Stimulated activated CD8-positive, alpha-beta memory T cell treated with anti-CD3 and anti-CD28 coated beads, Interleukin-15, amount 100 ng/mL, for 48 hours (primary cell): ENCODE measurements around the gene MALAT1.
"Not testable (repeated sequence)": the region's sequence is repeated elsewhere in the genome, so short reads cannot be mapped to it uniquely, and the experiment has no call there.

ENCODE experiments used
- DNase-seq, 2 donors: peaks; one replicate each; pipeline ENCODE4 v3.0.0-alpha.2; 2020; ENCODE audit warnings: low read depth in 2 of 2

The MALAT1 gene

GRCh38 chr11:65498977-65499712 lies at the start of gene MALAT1:
Gene MALAT1 (plus strand): TSS chr11:65499045.
- peak; percentile 79 to 82 for DNase-seq

DNA sequence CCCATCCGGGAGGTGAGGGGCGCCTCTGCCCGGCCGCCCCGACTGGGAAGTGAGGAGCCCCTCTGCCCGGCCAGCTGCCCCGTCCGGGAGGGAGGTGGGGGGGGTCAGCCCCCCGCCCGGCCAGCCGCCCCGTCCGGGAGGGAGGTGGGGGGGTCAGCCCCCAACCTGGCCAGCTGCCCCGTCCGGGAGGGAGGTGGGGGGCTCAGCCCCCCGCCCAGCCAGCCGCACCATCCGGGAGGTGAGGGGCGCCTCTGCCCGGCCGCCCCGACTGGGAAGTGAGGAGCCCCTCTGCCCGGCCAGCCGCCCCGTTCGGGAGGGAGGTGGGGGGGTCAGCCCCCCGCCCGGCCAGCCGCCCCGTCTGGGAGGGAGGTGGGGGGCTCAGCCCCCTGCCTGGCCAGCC lies 47.5 kb upstream of the MALAT1 start:
- DNase-seq: not testable (repeated sequence)

- DNase-seq: not testable (repeated sequence)
These were observed 46.6 kb upstream of the MALAT1 start for GRCh38 chr11:65452259-65452658.

DNA sequence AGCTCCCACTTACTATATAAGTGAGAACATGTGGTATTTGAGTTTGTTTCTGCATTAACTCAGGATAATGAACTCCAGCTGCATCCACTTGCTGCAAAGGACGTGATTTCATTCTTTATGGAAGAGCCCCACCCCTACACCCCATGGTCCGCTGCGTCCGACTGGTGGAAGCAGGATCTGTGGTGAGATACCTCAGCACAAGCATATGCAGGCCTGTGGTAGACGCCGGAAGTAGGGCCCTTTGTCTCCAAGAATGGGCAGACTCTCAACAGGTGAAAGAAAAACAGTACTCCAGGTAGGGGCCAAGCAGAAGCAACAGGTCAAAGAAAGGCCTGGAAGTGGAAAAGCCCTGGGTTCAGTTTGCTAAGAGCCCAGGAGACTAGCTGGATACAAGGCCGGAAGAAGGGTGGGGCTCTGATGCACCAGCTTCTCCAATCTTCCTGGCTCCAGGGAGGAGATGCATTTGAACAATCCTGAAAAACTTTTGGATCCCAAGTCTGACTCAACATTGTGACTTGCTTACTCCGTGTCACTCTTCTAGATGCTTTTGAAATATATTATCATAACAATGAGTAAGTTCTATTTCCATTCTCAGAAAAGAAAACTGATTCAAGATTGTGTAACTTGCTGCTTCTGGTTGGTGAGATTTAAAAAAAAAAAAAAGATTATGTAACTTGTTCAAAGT lies 45.9 kb upstream of the MALAT1 start:
- DNase-seq: no peak

DNA sequence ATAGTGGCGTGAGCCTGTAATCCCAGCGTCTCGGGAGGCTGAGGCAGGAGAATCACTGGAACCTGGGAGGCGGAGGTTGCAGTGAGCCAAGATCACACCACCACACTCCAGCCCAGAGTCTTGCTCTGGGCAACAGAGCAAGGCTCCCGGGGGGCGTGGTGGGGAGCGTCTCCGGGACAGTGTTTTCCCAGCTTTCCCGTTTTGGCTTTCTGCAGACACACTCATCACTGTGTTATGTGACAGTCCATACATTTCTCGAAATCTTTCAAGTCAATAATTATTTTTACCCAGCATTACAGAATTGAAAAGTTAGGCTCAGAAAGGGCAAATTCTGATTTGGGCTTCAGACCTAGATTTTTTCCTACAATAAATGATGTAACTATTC lies 44.5 kb upstream of the MALAT1 start:
- DNase-seq: no peak

- DNase-seq: peak; percentile 81 to 84
These were observed 44.0 kb upstream of the MALAT1 start for GRCh38 chr11:65454696-65455456.

- no peak for DNase-seq
These were observed 42.4 kb upstream of the MALAT1 start for GRCh38 chr11:65456418-65456817.

- no peak for DNase-seq
These were observed 39.3 kb upstream of the MALAT1 start for GRCh38 chr11:65459552-65459951.

GRCh38 chr11:65465471-65465870 lies 33.4 kb upstream of the MALAT1 start:
- DNase-seq: not testable (repeated sequence)

GRCh38 chr11:65467306-65467705 lies 31.5 kb upstream of the MALAT1 start:
- not testable (repeated sequence) for DNase-seq

DNA sequence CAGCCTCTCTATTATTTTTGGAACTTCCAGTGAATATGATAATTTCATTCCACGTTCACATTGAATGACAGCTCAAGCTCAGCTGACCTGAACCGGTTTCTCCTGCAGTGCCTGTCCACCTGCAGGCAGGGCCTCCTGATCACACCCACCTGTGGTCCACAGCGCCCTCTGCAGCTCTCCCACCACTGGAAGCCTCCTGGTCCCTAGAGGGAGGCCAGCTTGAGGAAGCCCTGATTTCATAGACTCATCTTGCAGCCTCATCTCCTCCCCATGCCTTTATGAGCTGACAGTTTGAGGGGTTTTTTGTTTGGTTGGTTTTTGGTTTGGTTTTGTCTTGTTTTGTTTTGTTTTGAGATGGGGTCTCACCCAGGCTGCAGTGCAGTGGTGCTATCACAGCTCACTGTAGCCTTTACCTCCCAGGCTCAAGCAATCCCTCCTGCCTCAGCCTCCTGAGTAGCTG lies 29.9 kb upstream of the MALAT1 start:
- DNase-seq: no peak

DNA sequence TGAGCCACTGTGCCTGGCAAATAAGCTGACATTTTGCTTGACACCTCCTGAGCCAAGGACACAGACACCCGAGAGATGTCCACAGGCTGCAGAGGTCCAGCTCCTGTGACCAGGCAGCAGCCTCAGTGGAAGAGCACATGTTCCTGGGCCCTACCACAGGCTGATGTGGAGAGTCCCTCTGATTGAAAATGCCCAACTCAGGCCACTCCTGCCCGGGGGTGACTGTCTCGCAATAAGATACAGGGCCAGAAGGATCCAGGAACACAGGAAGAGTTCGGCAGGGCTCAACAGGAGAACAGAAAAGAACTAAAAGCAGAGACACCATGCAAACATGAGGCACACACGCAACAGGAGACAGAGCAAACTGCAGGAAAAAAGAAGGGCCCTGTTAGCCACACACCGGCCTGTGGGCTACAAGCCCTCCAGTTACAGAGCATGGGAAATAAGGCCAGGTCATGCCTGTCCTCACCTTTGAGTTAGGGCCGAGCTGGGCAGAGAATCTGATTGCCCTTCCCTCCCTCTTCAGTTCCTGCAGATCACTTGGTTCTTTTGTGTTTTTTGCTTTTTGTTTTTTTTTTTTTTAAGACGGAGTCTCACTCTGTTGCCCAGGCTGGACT lies 28.3 kb upstream of the MALAT1 start:
- DNase-seq: no peak

DNA sequence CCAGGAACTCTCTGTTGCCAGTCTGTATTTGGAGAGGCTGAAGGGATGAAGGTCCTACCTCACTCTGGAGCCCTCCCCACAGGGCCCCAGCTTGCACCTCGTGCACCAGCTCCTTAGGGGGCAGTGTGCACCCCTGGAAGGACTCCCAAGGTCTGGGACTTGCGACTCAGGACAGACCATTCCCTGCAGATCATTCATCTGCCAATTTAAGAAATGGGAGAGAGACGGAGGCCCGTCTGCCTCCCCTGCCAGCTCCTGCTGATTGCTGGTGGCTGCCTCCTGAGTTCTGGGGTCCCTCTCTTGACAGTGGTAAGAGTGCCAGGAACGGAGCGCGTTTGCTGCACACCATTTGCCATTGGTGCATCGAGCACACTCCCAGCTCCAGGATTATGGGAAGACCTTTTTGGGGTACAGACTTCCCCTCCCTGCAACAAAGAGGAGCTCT lies 27.4 kb upstream of the MALAT1 start:
- DNase-seq: no peak

GRCh38 chr11:65472588-65473277 lies 26.1 kb upstream of the MALAT1 start:
- DNase-seq: not testable (repeated sequence)

DNA sequence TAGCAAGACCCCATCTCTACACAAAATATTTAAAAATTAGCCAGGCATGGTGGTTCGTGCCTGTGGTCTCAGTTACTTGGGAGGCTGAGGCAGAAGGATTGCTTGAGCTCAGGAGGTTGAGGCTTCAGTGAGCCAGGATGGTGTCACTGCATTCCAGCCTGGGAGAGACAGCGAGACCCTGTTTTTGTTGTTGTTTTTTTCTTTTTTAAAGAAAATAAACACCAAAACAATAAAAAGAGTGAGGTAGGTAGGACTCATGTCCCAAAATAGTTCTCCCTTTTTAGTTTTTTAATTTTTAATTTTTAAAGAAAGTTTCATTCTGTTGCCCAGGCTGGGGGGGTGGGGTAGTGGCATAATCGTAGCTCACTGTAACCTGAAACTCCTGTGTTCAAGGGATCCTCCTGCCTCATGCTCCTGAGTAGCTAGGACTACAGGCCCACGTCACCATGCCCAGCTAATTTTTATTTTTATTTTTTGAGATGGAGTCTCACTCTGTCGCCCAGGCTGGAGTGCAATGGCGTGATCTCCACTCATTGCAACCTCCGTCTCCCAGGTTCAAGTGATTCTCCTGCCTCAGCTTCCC lies 25.5 kb upstream of the MALAT1 start:
- DNase-seq: no peak

- DNase-seq: no peak
These were observed 24.0 kb upstream of the MALAT1 start for GRCh38 chr11:65474864-65475263.

- DNase-seq: no peak
These were observed 22.2 kb upstream of the MALAT1 start for GRCh38 chr11:65476632-65477148.

GRCh38 chr11:65477149-65477965 lies 21.5 kb upstream of the MALAT1 start:
- peak; percentile 93 to 95 for DNase-seq

GRCh38 chr11:65478388-65479183 lies 20.3 kb upstream of the MALAT1 start:
- no peak for DNase-seq
